ENCODE measurements around the gene NPRL2. TPM values are rescaled to one million over a fixed set of nuclear protein-coding genes. Genes with fewer than 3 reads are reported as not detected.

NPRL2 gene
- total RNA-seq, 1 donor from 2014 or later, result 17.1 TPM

DNA sequence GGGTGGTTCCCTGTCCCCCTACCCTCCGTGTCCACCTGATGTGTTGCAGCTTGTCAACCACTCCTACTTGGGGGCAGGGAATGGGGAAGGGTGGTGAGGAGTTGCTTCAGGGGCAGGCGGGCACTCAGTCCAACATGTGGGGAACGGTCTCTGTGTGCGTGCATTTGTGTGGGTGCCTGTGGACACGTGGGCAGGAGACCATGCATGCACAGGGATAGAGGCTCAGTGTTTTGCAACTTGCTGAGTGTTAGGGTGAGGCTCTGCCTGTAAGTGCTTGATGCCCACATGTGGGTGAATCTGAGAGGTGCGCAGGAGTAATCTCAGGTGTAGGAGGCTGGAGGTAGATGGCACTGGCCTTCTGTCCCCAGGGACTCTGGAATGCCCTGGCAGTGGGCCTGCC, 33.2 kb upstream of the NPRL2 start:
- no peak for FAIRE-seq
- peak; percentile 70 for DNase-seq (ENCODE audit: low read depth)
- Histone ChIP-seq H3K4me3 (ENCODE audit: low read depth, low read length) (no peak overlapping the region), H3K27me3 (ENCODE audit: control insufficient read depth, insufficient read depth, low read length) (peaks cover 5% of the 10 kb centered on the region), H3K36me3 (ENCODE audit: control insufficient read depth, insufficient read depth, low read length) (no peaks in the 10 kb centered on the region)
- TF ChIP-seq, protein P1, sequence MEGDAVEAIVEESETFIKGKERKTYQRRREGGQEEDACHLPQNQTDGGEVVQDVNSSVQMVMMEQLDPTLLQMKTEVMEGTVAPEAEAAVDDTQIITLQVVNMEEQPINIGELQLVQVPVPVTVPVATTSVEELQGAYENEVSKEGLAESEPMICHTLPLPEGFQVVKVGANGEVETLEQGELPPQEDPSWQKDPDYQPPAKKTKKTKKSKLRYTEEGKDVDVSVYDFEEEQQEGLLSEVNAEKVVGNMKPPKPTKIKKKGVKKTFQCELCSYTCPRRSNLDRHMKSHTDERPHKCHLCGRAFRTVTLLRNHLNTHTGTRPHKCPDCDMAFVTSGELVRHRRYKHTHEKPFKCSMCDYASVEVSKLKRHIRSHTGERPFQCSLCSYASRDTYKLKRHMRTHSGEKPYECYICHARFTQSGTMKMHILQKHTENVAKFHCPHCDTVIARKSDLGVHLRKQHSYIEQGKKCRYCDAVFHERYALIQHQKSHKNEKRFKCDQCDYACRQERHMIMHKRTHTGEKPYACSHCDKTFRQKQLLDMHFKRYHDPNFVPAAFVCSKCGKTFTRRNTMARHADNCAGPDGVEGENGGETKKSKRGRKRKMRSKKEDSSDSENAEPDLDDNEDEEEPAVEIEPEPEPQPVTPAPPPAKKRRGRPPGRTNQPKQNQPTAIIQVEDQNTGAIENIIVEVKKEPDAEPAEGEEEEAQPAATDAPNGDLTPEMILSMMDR (IDR thresholded peaks at IDR 0.05; ENCODE audit: insufficient read depth, low read length, severe bottlenecking), result no peak

DNA sequence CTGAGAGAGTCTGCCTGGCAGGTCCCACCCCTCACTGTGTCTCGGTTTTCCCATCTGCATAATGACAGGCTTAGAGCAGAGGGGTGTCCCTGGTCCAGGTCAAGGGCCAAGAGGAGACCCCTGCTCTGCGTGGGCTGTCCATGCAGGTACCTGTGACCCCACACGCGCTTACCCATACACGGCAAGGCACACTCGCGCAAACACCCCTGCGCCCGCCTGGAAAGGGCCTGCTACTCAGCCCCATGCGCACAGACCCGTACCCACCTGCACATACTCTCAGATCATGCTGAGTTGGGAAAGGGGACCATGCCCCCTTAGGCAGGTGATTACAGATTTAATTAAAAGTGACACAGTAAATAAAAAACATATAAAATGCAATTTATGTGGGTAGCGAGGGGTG, 32.1 kb upstream of the NPRL2 start:
- no peak overlapping the region for H3K4me3 ChIP-seq (ENCODE audit: low read depth, low read length)
- TF ChIP-seq, protein P1 (IDR thresholded peaks at IDR 0.05; ENCODE audit: insufficient read depth, low read length, severe bottlenecking), result no peak
- DNase-seq (ENCODE audit: low read depth) (no peak), FAIRE-seq (no peak)
- no peaks in the 10 kb centered on the region for H3K36me3 ChIP-seq (ENCODE audit: control insufficient read depth, insufficient read depth, low read length)
- peaks cover 5% of the 10 kb centered on the region for H3K27me3 ChIP-seq (ENCODE audit: control insufficient read depth, insufficient read depth, low read length)

DNA sequence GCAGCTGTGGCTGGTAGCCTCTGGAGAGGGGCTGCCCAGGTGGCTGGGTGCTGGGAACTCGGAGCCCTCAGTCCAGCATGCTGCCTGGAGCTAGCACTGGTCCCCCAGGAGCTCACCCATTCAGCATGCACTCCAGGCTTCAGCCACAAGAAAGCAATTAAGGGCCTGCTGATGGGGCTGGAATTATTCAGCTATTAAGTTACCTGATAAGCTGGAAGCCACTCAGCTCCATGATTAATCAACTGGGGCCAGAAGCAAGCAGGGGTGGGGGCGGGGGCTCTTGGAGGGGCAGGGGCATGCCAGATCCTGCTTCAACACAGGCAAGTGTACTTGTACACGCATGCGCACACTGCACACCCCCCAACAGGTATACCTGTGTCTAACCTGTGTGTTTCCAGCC, 30.8 kb upstream of the NPRL2 start:
- FAIRE-seq (no peak), DNase-seq (ENCODE audit: low read depth) (peak; percentile 52)
- H3K36me3 ChIP-seq (ENCODE audit: control insufficient read depth, insufficient read depth, low read length), result no peaks in the 10 kb centered on the region
- TF ChIP-seq, protein P1 (IDR thresholded peaks at IDR 0.05; ENCODE audit: insufficient read depth, low read length, severe bottlenecking), result no peak
- peaks cover 4% of the 10 kb centered on the region for H3K27me3 ChIP-seq (ENCODE audit: control insufficient read depth, insufficient read depth, low read length)
- no peak overlapping the region for H3K4me3 ChIP-seq (ENCODE audit: low read depth, low read length)

DNA sequence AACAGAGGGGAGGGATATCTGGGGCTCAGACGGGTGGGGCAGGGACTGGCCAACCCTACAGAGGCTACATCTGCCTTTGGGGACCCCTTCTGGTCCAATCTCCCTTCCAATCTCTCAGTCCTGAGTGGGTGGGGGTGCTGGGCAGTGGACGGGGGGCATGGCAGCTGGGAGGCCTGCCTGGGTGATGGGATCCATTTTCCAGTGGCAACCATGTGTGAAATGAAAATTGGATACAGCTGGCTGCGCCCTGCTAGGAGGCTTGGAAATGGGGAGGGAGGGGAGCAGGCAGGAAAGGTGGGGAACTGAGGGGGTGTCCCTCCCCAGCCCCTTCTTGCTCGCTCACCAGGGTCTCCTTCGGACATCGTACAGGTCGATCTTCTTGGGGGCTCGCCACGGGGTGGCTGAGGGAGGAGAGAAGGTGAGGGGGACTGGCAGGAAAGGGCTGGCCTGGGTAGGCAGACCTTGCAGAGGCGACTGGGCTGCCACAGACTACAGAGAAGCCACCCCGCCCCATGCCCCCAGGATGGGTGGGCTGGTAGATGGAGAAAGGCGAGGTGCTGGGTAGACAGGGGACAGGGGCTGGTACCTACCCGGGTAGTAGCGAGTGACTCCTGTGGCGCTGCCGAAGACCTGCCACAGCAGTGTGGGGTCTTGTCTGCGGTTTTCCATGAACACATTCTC, 30.0 kb upstream of the NPRL2 start:
- no peak for FAIRE-seq
- H3K4me3 ChIP-seq (ENCODE audit: low read depth, low read length), result no peak overlapping the region
- H3K27me3 ChIP-seq (ENCODE audit: control insufficient read depth, insufficient read depth, low read length), result peaks cover 4% of the 10 kb centered on the region
- no peaks in the 10 kb centered on the region for H3K36me3 ChIP-seq (ENCODE audit: control insufficient read depth, insufficient read depth, low read length)
- no peak for DNase-seq (ENCODE audit: low read depth)
- TF ChIP-seq, protein P1 (IDR thresholded peaks at IDR 0.05; ENCODE audit: insufficient read depth, low read length, severe bottlenecking), result no peak

DNA sequence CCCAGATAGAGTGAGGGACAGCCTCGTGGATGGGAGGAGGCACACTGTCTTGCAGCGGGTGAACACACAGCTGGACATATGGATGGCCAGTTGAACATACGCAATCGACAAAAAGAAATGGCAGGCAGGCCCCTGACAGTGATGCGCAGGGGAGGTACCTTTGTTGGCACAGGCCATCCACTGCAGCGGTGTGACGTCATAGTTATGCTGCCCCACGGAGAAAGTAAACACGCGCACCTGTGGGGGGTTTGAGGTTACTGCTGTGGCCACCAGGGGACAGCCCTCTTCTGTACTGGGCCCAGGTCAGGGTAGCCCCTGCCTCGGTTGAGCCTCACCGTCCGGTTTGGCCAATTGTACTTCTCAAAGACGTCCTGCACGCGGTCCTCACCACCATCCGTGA, 28.2 kb upstream of the NPRL2 start:
- peak; percentile 36 for FAIRE-seq
- Histone ChIP-seq H3K27me3 (ENCODE audit: control insufficient read depth, insufficient read depth, low read length) (no peaks in the 10 kb centered on the region), H3K4me3 (ENCODE audit: low read depth, low read length) (no peak overlapping the region), H3K36me3 (ENCODE audit: control insufficient read depth, insufficient read depth, low read length) (no peaks in the 10 kb centered on the region)
- TF ChIP-seq, protein P1 (IDR thresholded peaks at IDR 0.05; ENCODE audit: insufficient read depth, low read length, severe bottlenecking), result no peak
- no peak for DNase-seq (ENCODE audit: low read depth)

DNA sequence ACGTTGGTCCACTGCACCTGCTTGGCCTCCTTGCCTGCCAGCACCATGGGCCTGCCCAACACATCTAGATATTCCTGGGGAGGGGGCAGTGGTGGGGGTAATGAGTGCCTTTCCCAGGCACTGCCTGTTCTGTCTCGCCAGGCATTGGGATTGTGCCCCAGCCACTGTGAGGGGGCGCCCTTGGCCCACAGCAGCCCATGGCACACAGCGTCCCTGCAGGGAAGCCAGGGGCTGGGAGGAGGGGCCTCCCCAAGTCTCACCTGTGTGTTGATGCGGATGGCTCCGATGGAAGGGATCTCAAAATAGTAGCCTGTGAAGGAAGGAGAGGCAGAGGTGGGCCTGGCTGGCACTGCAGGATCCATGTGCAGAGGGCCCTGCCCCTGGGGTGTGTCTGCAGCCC, 27.4 kb upstream of the NPRL2 start:
- Histone ChIP-seq H3K27me3 (ENCODE audit: control insufficient read depth, insufficient read depth, low read length) (peaks cover 1% of the 10 kb centered on the region), H3K4me3 (ENCODE audit: low read depth, low read length) (no peak overlapping the region), H3K36me3 (ENCODE audit: control insufficient read depth, insufficient read depth, low read length) (no peaks in the 10 kb centered on the region)
- no peak for FAIRE-seq
- no peak for DNase-seq (ENCODE audit: low read depth)
- TF ChIP-seq, protein P1 (IDR thresholded peaks at IDR 0.05; ENCODE audit: insufficient read depth, low read length, severe bottlenecking), result no peak
